Keratinocyte (primary cell): ENCODE data around the gene RIMS4.

ENCODE experiments used
- EZH2 ChIP-seq: IDR thresholded peaks from one replicate; pipeline ENCODE4 v1.6.1; 2012; ENCODE audit warnings: inconsistent platforms, mild to moderate bottlenecking, low read length, moderate library complexity
- TF ChIP-seq, protein P1 (sequence below), 3 experiments: IDR thresholded peaks in 1 of 3; conservative IDR thresholded peaks in 1 of 3; optimal IDR thresholded peaks in 1 of 3; 2 replicates in 2 of 3; 3 replicates in 1 of 3; pipeline versions ENCODE3 to v1.5.1; 2011; ENCODE audit warnings: low read length in 3 of 3, mild to moderate bottlenecking in 3 of 3, moderate library complexity in 2 of 3, control low read depth in 1 of 3, inconsistent platforms in 1 of 3; ENCODE audit not compliant: insufficient read depth in 2 of 3; ENCODE audit errors: extremely low read depth in 1 of 3

DNA sequence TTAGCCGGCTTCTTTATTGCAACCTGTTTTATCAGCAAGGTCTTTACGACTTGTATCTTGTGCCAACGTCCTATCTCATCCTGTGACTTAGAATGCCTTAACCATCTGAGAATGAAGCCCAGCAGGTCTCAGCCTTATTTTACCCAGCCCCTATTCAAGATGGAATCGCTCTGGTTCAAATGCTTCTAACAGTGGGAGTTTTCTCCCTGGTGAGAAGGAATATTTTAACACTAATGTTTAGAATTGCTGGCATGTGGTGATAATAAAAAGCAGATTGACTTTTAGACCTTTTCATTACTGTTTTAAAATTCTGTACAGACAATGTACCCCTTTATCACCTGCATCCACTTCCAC lies 74.6 kb downstream of the RIMS4 start:
- no peak for TF ChIP-seq EZH2
- TF ChIP-seq, protein P1, sequence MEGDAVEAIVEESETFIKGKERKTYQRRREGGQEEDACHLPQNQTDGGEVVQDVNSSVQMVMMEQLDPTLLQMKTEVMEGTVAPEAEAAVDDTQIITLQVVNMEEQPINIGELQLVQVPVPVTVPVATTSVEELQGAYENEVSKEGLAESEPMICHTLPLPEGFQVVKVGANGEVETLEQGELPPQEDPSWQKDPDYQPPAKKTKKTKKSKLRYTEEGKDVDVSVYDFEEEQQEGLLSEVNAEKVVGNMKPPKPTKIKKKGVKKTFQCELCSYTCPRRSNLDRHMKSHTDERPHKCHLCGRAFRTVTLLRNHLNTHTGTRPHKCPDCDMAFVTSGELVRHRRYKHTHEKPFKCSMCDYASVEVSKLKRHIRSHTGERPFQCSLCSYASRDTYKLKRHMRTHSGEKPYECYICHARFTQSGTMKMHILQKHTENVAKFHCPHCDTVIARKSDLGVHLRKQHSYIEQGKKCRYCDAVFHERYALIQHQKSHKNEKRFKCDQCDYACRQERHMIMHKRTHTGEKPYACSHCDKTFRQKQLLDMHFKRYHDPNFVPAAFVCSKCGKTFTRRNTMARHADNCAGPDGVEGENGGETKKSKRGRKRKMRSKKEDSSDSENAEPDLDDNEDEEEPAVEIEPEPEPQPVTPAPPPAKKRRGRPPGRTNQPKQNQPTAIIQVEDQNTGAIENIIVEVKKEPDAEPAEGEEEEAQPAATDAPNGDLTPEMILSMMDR (optimal IDR thresholded peaks at IDR 0.05 in 1 of 3, IDR thresholded peaks at IDR 0.05 in 1 of 3, conservative IDR thresholded peaks at IDR 0.05 in 1 of 3; ENCODE audit: extremely low read depth in 1 of 3, insufficient read depth in 2 of 3, low read length in 3 of 3) = no peak
